K562 (cell line): ENCODE data around the gene GADD45G. TPM values are rescaled to one million over a fixed set of nuclear protein-coding genes. Genes with fewer than 3 reads are reported as not detected.

Experiments used
- ATAC-seq: fragments of 200-7000 bp; cut with Tn5 transposase; 3 replicates; pipeline ENCODE4 v1.9.1; 2020; ENCODE audit warnings: moderate library complexity
- BruUV-seq: library from RNA; stranded (reverse); fragments of 400-500 nt; replicated peaks from 2 replicates; lab custom pipeline; 2021; lab: Mats Ljungman, UMichigan
- CTCF ChIA-PET: fragments of 300-600 bp; formaldehyde crosslinking; extraction: SDS; loops from one replicate; lab custom pipeline; 2021; ENCODE audit warnings: low intra/inter-chr PET ratio; lab: Yijun Ruan, JAX
- POLR2A ChIA-PET: fragments of 300-600, 350-650 bp; sonication (Branson Sonifier 250); formaldehyde crosslinking; extraction: SDS; loops from one replicate; lab custom pipeline; 2021; ENCODE audit warnings: antibody characterized with exemption, inconsistent platforms; lab: Yijun Ruan, JAX
- DNase-seq, 4 experiments: peaks; one replicate each; pipeline versions ENCODE4 v3.0.0 to v3.0.0-alpha.2; 2011 to 2018; ENCODE audit warnings: low spot score in 3 of 4, mixed read lengths in 3 of 4; ENCODE audit errors: extremely low read depth in 1 of 4
- FAIRE-seq: peaks from 2 replicates; lab custom pipeline; 2011; peaks lifted over from hg19 to GRCh38; lab: Jason Lieb, UNC
- H2AFZ ChIP-seq: 2 replicates; pipeline ENCODE4 v1.6.0; 2011; ENCODE audit warnings: low read depth, low read length, control low read depth, inconsistent platforms
- H3K27ac ChIP-seq: fragments of 200-600 bp; 3 replicates; pipeline ENCODE4 v1.8.0; 2011; ENCODE audit warnings: low read depth, mild to moderate bottlenecking, control low read depth, inconsistent platforms, low read length, moderate library complexity, mixed read lengths; ENCODE audit errors: extremely low read depth
- H3K27me3 ChIP-seq, 2 experiments: fragments of 300-600 bp in 1 of 2; 2 replicates in 1 of 2; 3 replicates in 1 of 2; pipeline versions ENCODE4 v1.6.0 to v1.8.0; 2011; ENCODE audit warnings: inconsistent platforms in 2 of 2, low read length in 2 of 2, mild to moderate bottlenecking in 1 of 2, mixed read lengths in 1 of 2, moderate library complexity in 1 of 2; ENCODE audit not compliant: control insufficient read depth in 2 of 2, insufficient read depth in 2 of 2
- H3K36me3 ChIP-seq: fragments of 300-600 bp; 3 replicates; pipeline ENCODE4 v1.8.0; 2011; ENCODE audit warnings: mild to moderate bottlenecking, low read length, inconsistent platforms; ENCODE audit not compliant: control insufficient read depth, insufficient read depth
- H3K4me1 ChIP-seq, 2 experiments: fragments of 200-600 bp in 1 of 2; replicated peaks in 1 of 2; 2 replicates in 1 of 2; 3 replicates in 1 of 2; pipeline versions ENCODE4 v1.5.1 to v1.8.0; 2011; ENCODE audit warnings: inconsistent platforms in 2 of 2, low read length in 2 of 2, mild to moderate bottlenecking in 1 of 2, mixed read lengths in 1 of 2, moderate library complexity in 1 of 2; ENCODE audit not compliant: control insufficient read depth in 2 of 2, insufficient read depth in 2 of 2
- H3K4me2 ChIP-seq: 2 replicates; pipeline ENCODE4 v1.6.1; 2011; ENCODE audit warnings: low read length, control low read depth, inconsistent platforms, mixed read lengths; ENCODE audit not compliant: insufficient read depth
- H3K4me3 ChIP-seq: fragments of 200-600 bp; sonication (generic), shearing (Covaris generic); 2 replicates; pipeline ENCODE4 v1.5.1; 2016; ENCODE audit warnings: control low read depth, inconsistent platforms
- H3K79me2 ChIP-seq: fragments of 200-600 bp; 3 replicates; pipeline ENCODE4 v1.8.0; 2011; ENCODE audit warnings: low read length, inconsistent platforms; ENCODE audit not compliant: control insufficient read depth, insufficient read depth
- H3K9ac ChIP-seq, 2 experiments: 2 replicates each; pipeline versions ENCODE4 v1.6.0 to v1.6.1; 2011; ENCODE audit warnings: low read depth in 2 of 2, low read length in 2 of 2, control low read depth in 1 of 2, inconsistent platforms in 1 of 2, mild to moderate bottlenecking in 1 of 2, mixed read lengths in 1 of 2; ENCODE audit not compliant: insufficient read depth in 1 of 2
- H3K9me1 ChIP-seq: one replicate; pipeline ENCODE4 v1.6.0; 2011; ENCODE audit warnings: inconsistent platforms, mild to moderate bottlenecking, low read length, moderate library complexity; ENCODE audit not compliant: control insufficient read depth, insufficient read depth
- H3K9me3 ChIP-seq: replicated peaks from 2 replicates; pipeline ENCODE4 v1.5.1; 2011; ENCODE audit warnings: low read depth, low read length, inconsistent platforms; ENCODE audit not compliant: control insufficient read depth, insufficient read depth
- H4K20me1 ChIP-seq: replicated peaks from 2 replicates; pipeline ENCODE4 v1.6.1; 2011; ENCODE audit warnings: low read length, inconsistent platforms, mixed read lengths; ENCODE audit not compliant: control insufficient read depth, insufficient read depth
- BACH1 ChIP-seq: fragments of 200-800 bp; sonication (Bioruptor generic); IDR thresholded peaks from 2 replicates; pipeline ENCODE4 v1.6.1; 2016; ENCODE audit warnings: missing genetic modification characterization, missing compliant biosample characterization
- EP400 ChIP-seq: fragments of 450-650 bp; IDR thresholded peaks from 2 replicates; pipeline ENCODE4 v1.6.1; 2017; ENCODE audit warnings: antibody characterized with exemption, mild to moderate bottlenecking, moderate library complexity
- HMBOX1 ChIP-seq: sonication (generic); IDR thresholded peaks from 2 replicates; pipeline ENCODE4 v1.6.1; 2016
- NR2C1 ChIP-seq, 2 experiments: fragments of 450-650 bp; IDR thresholded peaks; 2 replicates each; pipeline ENCODE4 v1.6.1; 2017; ENCODE audit warnings: mild to moderate bottlenecking in 2 of 2, antibody characterized with exemption in 1 of 2, inconsistent platforms in 1 of 2, missing compliant biosample characterization in 1 of 2, missing genetic modification characterization in 1 of 2
- PCBP1 ChIP-seq: fragments of 200-400 bp; formaldehyde crosslinking; IDR thresholded peaks from 2 replicates; pipeline ENCODE4 v1.6.1; 2018; ENCODE audit warnings: mild to moderate bottlenecking, low read depth, low read length; ENCODE audit not compliant: poor library complexity, severe bottlenecking
- PYGO2 ChIP-seq: fragments of 450-650 bp; IDR thresholded peaks from 2 replicates; pipeline ENCODE4 v1.6.1; 2016; ENCODE audit warnings: mild to moderate bottlenecking, missing genetic modification characterization, moderate library complexity, missing compliant biosample characterization
- RB1 ChIP-seq: fragments of 450-650 bp; IDR thresholded peaks from 2 replicates; pipeline ENCODE4 v1.6.1; 2017; ENCODE audit warnings: low read depth, mild to moderate bottlenecking
- RBM14 ChIP-seq: fragments of 200-400 bp; formaldehyde crosslinking; IDR thresholded peaks from 2 replicates; pipeline ENCODE4 v1.6.1; 2018; ENCODE audit warnings: low read depth, mild to moderate bottlenecking, low read length, moderate library complexity, borderline replicate concordance; ENCODE audit not compliant: insufficient read depth
- TAF9B ChIP-seq: fragments of 450-650 bp; IDR thresholded peaks from 2 replicates; pipeline ENCODE4 v1.6.1; 2018; ENCODE audit warnings: mild to moderate bottlenecking; ENCODE audit not compliant: partially characterized antibody
- TBP ChIP-seq: optimal IDR thresholded peaks from 2 replicates; pipeline ENCODE3; 2011; ENCODE audit warnings: low read depth, low read length, improper control_type of control experiment
- TCF3 ChIP-seq: sonication (generic); formaldehyde crosslinking; IDR thresholded peaks from 2 replicates; pipeline ENCODE4 v1.4.0; 2020; ENCODE audit warnings: mild to moderate bottlenecking, missing genetic modification reagents
- THRB ChIP-seq: fragments of 450-650 bp; formaldehyde crosslinking; conservative IDR thresholded peaks from 2 replicates; pipeline ENCODE4 v1.4.0; 2022; ENCODE audit warnings: mild to moderate bottlenecking, missing genetic modification characterization
- ZNF239 ChIP-seq: fragments of 250-450 bp; sonication (Bioruptor Pico); IDR thresholded peaks from 2 replicates; pipeline ENCODE4 v1.4.0; 2020; ENCODE audit warnings: mild to moderate bottlenecking
- WGBS: fragments of 100-300 bp; shearing (Covaris generic); methylation state at CpG from one replicate; pipeline ENCODE4 v1.1.6; 2016; ENCODE audit warnings: low coverage, mixed read lengths; ENCODE audit not compliant: insufficient coverage; ENCODE audit errors: missing lambda C conversion rate; 5-methylcytosine and 5-hydroxymethylcytosine counted together
- in situ Hi-C: fragments of 300-500 bp; cut with MboI; formaldehyde crosslinking; loops from 4 replicates; pipeline ENCODE4 v1.15.0; 2018; ENCODE audit warnings: inconsistent platforms, mixed read lengths
- intact Hi-C: fragments of 100-400 bp; cut with micrococcal nuclease; formaldehyde crosslinking; loops from 2 replicates; pipeline ENCODE4 v1.14.2; 2022
- polyA plus RNA-seq, 8 experiments: library from polyadenylated mRNA; depleted of rRNA in 4 of 8; stranded (reverse) in 5 of 8; unstranded in 3 of 8; fragments of >200 nt; fragmentation: Nextera tagmentation in 2 of 8; fragmentation: Illumina TruSeq in 1 of 8; extraction: Ambion mirVana in 2 of 8; extraction: Trizol in 1 of 8; gene quantifications; 2 replicates each; pipeline versions ENCODE4 v1.2.1 to v1.2.3, GENCODE V29; 2011 to 2014; ENCODE audit warnings: inconsistent platforms in 1 of 8, missing spikeins in 1 of 8
- total RNA-seq, 7 experiments: library from RNA; depleted of rRNA in 6 of 7; stranded (reverse); fragments of >200 nt in 6 of 7; fragmentation: Illumina TruSeq in 2 of 7; extraction: Trizol in 2 of 7; gene quantifications; 2 replicates each; pipeline versions ENCODE4 v1.2.1 to v1.2.3, GENCODE V29; 2011 to 2021; ENCODE audit warnings: low replicate concordance in 1 of 7
- TF ChIP-seq, protein P1 (sequence below): fragments of 250-450 bp; sonication (Bioruptor Pico); IDR thresholded peaks from 2 replicates; pipeline ENCODE4 v1.5.0; 2021; ENCODE audit warnings: mild to moderate bottlenecking, borderline replicate concordance
- TF ChIP-seq, protein P2 (sequence below): fragments of 250-450 bp; sonication (Bioruptor Pico); IDR thresholded peaks from 2 replicates; pipeline ENCODE4 v1.8.0; 2021; ENCODE audit warnings: borderline replicate concordance, mild to moderate bottlenecking, moderate library complexity; ENCODE audit not compliant: poor library complexity, severe bottlenecking

Gene GADD45G
- total and polyA plus RNA-seq, 9 of the 15 experiments (the other 6 are each of a cell fraction or from before 2014, with no cell fraction given): 0.20 to 0.34 TPM; not detected in 7

DNA sequence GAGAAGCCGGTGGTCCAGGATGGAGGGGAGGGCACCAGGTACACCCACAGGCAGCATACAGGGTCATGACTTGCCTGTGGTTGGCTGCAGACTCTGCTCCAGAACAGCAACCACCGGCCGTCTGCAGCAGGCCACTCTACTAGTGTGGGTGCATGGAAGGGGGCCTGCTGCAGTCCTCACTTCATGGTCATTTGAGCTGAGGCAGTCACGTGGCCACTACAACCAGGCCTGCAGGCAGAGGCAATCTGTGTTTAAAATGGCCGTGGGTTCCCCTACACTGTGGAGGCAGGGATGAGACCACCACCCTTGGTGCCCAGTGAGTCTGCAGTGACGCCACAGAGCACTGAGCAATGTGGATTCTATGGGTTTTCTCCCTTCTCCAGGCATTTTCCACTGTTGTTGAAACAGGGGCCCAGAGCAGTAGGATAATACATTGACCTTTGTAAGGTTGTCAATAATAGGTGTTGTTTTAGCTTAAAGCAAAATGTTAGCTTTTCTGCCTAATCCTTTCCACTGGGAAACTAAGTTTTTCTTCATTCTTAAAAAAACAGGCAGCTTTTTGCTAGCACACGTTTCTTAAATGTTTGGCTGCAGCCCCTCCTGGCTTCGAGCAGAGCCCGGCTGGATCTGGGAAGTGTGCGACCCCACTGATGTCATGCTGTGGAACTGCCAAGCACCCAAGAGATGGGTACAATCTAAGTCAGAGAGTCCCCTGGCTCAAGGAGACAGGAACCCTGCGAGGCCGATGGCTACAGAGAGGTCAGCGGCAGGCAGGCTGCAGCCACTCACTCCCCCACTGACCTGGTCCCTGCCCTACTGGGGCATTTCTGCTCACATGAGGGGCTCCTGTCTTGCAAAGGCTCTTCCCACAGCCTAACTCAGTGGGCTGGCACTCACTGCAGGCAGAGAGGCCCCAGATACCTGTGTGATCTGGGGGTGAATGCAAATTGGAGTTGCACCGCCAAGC, 21.2 kb downstream of the GADD45G start:
- peaks cover 3 to 53% of the 10 kb centered on the region in 2 experiments; a peak in 4 of 5 replicates for H3K27me3 ChIP-seq
- TF ChIP-seq EP400 (no peak), THRB (CRISPR knock-in tag) (no peak), RBM14 (no peak), PCBP1 (no peak), ZNF239 (CRISPR knock-in tag) (no peak), TAF9B (no peak), TCF3 (CRISPR knock-in tag) (no peak), NR2C1 (IDR thresholded peaks at IDR 0.05) (no peak), NR2C1 (tag; IDR thresholded peaks at IDR 0.05) (no peak), RB1 (no peak), HMBOX1 (no peak), PYGO2 (no peak), TBP (no peak), BACH1 (no peak)
- TF ChIP-seq, protein P1, sequence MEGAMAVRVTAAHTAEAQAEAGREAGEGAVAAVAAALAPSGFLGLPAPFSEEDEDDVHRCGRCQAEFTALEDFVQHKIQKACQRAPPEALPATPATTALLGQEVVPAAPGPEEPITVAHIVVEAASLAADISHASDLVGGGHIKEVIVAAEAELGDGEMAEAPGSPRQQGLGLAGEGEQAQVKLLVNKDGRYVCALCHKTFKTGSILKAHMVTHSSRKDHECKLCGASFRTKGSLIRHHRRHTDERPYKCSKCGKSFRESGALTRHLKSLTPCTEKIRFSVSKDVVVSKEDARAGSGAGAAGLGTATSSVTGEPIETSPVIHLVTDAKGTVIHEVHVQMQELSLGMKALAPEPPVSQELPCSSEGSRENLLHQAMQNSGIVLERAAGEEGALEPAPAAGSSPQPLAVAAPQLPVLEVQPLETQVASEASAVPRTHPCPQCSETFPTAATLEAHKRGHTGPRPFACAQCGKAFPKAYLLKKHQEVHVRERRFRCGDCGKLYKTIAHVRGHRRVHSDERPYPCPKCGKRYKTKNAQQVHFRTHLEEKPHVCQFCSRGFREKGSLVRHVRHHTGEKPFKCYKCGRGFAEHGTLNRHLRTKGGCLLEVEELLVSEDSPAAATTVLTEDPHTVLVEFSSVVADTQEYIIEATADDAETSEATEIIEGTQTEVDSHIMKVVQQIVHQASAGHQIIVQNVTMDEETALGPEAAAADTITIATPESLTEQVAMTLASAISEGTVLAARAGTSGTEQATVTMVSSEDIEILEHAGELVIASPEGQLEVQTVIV (CRISPR knock-in tag): no peak
- TF ChIP-seq, protein P2, sequence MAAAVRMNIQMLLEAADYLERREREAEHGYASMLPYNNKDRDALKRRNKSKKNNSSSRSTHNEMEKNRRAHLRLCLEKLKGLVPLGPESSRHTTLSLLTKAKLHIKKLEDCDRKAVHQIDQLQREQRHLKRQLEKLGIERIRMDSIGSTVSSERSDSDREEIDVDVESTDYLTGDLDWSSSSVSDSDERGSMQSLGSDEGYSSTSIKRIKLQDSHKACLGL: no peak

More for the DNA sequence above, 21.2 kb downstream of the GADD45G start:
- WGBS: 8% methylated on average over 11 of the region's 14 CpGs
- Histone ChIP-seq H3K27ac (no peak overlapping the region), H3K9ac (no peak overlapping the region), H3K4me3 (no peak overlapping the region), H3K4me2 (no peak overlapping the region), H3K9me1 (no peaks in the 10 kb centered on the region), H3K79me2 (no peaks in the 10 kb centered on the region), H4K20me1 (peaks cover 4% of the 10 kb centered on the region; the same call in 1 of the 2 replicates), H3K4me1 (no peaks in the 10 kb centered on the region), H3K9me3 (no peaks in the 10 kb centered on the region), H3K36me3 (no peaks in the 10 kb centered on the region), H2AFZ (no peak overlapping the region)
- intact Hi-C loops (no loop called here), in situ Hi-C loops (no loop called here)
- ChIA-PET CTCF (no interaction called here), POLR2A (interaction anchor here (0.6 kb wide), 1 partner anchor 206 kb away, joined by 4 read pairs; no protein-coding TSS in a partner anchor)
- DNase-seq: no peak
- no TSS peak for BruUV-seq
- no peak for ATAC-seq
- FAIRE-seq: no peak
